ENCODE data around the gene TMF1.
A peak's percentile ranks its signal among the peaks of the same experiment; 100 is the strongest.

Gene TMF1

DNA sequence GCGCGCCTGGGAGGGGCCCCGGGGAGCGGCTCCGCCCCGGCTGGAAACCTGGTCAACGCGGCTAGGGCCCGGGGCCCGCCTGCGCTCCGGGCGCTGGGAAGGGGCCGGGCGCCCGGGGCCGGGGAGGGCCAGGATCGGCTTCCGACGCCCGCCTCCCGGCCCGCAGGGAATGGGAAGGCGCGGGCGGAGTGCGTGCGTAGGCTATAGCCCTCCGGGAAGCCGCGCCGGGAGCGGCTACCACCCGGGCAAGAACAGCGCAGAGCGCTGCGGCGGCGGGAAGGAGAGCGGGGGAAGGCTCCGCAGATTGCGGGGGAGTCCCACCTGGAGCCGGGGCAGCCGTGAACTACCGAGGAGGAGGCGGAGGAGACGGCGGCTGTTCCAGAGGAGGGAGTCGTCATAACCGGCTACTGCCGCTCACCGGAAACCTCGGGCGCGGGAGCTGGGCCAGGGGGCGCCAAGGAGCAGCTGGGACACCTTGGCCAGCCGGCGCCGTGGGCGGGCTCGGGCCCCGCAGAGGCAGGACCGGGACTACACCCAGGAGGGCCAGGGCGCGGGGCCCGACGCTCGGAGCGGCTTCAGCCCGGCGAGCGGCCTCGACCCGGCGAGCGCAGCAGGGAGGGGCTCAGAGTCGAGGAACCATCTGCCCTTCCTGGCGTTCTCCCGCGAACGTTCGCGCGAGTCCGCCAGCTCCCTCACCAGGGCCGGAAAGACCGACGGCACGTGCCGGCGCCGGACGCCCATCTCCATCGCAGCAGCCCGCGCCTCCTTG, 38.7 kb downstream of the TMF1 start, which contains the start of gene EOGT:
TSS of gene EOGT (minus strand) at position 432 of the 769 bp plus-strand sequence. CDS start 3,838 bp downstream, outside the sequence.
- DNase-seq = peak; percentile 10 to 84 (median 66)

- peak in 9 of 14 donors; percentile 13 to 56 (median 34) for DNase-seq
These were observed 39.3 kb downstream of the TMF1 start for GRCh38 chr3:69012800-69013252.

GRCh38 chr3:69012100-69012799, 39.9 kb downstream of the TMF1 start:
- peak in 2 of 14 donors; percentile 23 to 29 for DNase-seq

GRCh38 chr3:69011096-69011730, 40.9 kb downstream of the TMF1 start:
- no peak for DNase-seq

- DNase-seq = no peak
These were observed 42.3 kb downstream of the TMF1 start for GRCh38 chr3:69009559-69010410.

GRCh38 chr3:69008980-69009379, 43.2 kb downstream of the TMF1 start:
- DNase-seq = no peak

GRCh38 chr3:69005791-69006482, 46.2 kb downstream of the TMF1 start:
- no peak for DNase-seq

GRCh38 chr3:69005071-69005790, 46.9 kb downstream of the TMF1 start:
- DNase-seq = no peak

GRCh38 chr3:69004138-69004537, 48.0 kb downstream of the TMF1 start:
- no peak for DNase-seq

DNA sequence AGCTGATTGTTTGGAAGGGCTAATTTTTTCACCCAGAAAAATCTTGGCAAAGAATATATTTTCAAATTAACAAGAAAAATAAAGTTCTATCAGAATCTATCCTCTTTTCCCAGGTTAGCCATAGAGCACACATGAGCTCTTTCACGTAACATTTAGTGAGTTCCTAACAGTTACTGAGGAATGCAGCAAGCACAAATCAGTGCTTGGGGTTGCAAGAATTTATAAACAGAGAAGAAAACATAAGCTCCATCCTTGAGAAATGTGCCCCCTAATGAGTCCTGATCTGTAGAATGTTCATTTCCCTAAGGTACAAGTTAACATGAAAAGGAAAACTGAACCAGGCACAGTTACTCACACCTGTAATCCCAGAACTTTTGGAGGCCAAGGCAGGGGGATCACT, 52.5 kb downstream of the TMF1 start:
- no peak for DNase-seq

- no peak for DNase-seq
These were observed 53.0 kb downstream of the TMF1 start for GRCh38 chr3:68999158-68999557.

DNA sequence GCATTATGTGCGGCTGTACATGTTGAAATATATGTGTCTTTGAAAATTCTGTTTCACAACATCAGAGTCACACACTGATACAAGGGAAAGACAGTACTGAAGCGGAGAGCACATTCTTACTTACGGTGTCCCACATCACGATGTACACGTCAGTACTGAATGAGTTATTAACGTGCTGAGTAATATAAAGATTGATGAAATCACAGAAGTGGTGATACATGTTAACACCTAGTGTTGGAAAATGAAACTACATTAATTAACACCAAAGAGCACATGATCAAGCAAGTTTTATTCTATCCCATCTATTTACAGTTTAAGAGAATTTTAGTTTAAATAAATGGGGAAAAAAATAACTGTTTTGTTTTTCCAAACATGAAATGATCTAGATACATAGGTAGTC, 54.2 kb downstream of the TMF1 start:
- no peak for DNase-seq

DNA sequence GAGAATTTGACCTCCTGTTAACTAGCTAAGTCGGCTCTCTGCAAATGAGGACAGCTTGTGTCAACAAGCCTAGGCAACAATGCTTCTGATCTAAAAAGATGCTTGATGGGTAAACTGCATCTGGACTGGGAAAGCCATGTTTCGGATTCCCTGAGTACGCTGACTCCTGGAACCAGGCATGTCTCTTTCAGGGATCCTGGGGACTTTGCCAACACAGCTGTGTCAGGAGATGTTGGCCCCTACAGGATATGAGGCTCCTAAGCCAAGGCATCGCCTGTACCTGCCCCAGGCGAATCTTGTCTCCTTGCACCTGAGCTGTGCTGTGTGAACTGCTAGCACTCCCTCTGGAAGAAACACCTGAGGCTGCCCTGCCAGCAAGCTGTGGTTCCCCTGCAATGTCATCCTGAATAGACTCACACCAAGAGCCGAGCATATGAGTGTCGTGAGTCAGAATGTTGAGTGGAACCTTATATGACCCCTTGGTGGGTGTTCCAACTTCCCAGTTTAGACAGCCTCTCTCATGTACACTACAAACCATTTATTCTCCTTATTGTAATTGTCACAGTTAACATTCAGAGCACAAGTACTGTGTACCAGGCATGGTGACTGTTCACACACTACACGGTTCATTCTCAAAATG, 55.7 kb downstream of the TMF1 start:
- no peak for DNase-seq

GRCh38 chr3:68988740-68989139, 63.4 kb downstream of the TMF1 start:
- no peak for DNase-seq

GRCh38 chr3:68987322-68987721, 64.8 kb downstream of the TMF1 start:
- no peak for DNase-seq

DNA sequence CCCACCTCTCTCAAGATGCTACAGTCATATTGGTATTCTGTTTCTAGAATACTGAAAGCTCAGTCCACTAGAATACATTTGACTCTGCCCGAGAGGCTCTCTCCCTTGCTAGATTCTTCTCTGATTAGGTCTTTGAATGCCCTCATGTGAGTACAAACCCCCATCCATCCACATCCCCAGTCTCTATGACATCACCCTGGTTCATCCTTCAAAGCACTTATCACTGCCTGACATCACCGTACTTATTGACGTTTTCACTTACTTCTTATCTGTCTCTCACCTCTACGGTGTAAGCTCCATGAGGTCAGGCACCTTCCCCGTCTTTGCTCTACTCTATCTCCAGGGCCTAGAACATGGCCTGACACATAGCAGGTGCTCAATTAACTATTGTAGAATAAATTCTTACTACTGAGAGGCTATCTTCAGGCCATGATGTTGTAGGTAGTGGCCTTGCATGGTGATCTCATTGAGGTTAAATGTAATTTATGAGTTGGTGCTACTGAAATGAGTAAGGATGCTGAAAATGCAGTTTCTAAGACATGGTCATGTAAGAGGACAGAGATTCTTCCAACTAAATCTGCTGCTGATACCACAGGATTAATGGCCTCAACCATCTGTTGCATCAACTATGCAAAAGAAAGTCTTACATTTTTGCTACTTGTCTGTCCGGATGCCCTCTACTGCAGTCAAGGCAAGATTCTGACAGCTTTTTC, 65.5 kb downstream of the TMF1 start:
- no peak for DNase-seq

GRCh38 chr3:68985146-68985790, 66.9 kb downstream of the TMF1 start:
- DNase-seq = no peak

DNA sequence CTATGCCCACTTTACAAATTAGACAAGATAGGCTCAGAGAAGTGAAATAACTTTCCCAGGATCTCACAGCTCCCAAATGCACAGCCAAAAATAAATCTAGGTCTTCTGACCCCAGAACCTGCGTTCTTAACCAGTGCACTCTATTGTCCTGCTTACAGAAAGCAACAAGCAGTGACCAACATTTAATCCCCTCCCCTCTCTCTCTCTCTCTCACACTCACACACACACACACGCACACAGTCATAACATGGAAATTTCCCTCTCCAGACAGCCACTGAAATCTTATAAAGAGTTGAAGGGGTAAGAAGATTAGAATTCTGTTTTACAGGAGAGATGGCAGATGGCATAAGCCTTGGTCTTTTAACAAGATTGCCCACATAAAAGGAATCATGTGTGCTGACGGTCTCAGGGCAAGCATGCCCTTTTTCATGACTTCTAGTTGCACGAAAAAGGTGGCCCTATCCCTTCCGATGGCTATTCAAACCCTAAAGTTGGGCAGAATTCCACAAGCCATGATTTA, 68.1 kb downstream of the TMF1 start:
- no peak for DNase-seq
